ENCODE data around the gene LCN6. TPM values are rescaled to one million over a fixed set of nuclear protein-coding genes. Genes with fewer than 3 reads are reported as not detected.

LCN6 gene
- total and polyA plus RNA-seq, 9 of the 15 experiments (the other 6 are each of a cell fraction or from before 2014, with no cell fraction given), result 0.10 to 0.45 (median 0.37) TPM; not detected in 5

DNA sequence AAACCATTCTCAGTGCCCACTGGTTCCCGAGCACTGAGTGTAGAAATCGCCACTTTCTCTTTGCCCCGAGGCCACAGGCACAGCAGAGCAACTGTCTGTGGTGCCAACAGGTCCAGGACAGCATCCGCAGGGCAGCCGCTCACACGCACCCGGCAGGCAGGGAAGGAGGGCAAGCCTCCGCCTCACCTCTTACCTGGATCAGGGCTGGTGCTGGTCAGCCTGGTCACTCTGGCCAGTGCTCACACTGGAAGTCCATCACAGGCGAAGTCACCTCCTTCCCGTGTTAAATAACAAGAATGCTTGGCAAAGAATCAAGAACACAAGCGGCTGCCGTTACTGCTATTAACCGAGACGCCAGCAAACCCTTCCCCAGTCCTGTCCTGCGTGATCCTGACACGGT is 22.2 kb downstream of the LCN6 start (continued):
- TF ChIP-seq, protein P1, sequence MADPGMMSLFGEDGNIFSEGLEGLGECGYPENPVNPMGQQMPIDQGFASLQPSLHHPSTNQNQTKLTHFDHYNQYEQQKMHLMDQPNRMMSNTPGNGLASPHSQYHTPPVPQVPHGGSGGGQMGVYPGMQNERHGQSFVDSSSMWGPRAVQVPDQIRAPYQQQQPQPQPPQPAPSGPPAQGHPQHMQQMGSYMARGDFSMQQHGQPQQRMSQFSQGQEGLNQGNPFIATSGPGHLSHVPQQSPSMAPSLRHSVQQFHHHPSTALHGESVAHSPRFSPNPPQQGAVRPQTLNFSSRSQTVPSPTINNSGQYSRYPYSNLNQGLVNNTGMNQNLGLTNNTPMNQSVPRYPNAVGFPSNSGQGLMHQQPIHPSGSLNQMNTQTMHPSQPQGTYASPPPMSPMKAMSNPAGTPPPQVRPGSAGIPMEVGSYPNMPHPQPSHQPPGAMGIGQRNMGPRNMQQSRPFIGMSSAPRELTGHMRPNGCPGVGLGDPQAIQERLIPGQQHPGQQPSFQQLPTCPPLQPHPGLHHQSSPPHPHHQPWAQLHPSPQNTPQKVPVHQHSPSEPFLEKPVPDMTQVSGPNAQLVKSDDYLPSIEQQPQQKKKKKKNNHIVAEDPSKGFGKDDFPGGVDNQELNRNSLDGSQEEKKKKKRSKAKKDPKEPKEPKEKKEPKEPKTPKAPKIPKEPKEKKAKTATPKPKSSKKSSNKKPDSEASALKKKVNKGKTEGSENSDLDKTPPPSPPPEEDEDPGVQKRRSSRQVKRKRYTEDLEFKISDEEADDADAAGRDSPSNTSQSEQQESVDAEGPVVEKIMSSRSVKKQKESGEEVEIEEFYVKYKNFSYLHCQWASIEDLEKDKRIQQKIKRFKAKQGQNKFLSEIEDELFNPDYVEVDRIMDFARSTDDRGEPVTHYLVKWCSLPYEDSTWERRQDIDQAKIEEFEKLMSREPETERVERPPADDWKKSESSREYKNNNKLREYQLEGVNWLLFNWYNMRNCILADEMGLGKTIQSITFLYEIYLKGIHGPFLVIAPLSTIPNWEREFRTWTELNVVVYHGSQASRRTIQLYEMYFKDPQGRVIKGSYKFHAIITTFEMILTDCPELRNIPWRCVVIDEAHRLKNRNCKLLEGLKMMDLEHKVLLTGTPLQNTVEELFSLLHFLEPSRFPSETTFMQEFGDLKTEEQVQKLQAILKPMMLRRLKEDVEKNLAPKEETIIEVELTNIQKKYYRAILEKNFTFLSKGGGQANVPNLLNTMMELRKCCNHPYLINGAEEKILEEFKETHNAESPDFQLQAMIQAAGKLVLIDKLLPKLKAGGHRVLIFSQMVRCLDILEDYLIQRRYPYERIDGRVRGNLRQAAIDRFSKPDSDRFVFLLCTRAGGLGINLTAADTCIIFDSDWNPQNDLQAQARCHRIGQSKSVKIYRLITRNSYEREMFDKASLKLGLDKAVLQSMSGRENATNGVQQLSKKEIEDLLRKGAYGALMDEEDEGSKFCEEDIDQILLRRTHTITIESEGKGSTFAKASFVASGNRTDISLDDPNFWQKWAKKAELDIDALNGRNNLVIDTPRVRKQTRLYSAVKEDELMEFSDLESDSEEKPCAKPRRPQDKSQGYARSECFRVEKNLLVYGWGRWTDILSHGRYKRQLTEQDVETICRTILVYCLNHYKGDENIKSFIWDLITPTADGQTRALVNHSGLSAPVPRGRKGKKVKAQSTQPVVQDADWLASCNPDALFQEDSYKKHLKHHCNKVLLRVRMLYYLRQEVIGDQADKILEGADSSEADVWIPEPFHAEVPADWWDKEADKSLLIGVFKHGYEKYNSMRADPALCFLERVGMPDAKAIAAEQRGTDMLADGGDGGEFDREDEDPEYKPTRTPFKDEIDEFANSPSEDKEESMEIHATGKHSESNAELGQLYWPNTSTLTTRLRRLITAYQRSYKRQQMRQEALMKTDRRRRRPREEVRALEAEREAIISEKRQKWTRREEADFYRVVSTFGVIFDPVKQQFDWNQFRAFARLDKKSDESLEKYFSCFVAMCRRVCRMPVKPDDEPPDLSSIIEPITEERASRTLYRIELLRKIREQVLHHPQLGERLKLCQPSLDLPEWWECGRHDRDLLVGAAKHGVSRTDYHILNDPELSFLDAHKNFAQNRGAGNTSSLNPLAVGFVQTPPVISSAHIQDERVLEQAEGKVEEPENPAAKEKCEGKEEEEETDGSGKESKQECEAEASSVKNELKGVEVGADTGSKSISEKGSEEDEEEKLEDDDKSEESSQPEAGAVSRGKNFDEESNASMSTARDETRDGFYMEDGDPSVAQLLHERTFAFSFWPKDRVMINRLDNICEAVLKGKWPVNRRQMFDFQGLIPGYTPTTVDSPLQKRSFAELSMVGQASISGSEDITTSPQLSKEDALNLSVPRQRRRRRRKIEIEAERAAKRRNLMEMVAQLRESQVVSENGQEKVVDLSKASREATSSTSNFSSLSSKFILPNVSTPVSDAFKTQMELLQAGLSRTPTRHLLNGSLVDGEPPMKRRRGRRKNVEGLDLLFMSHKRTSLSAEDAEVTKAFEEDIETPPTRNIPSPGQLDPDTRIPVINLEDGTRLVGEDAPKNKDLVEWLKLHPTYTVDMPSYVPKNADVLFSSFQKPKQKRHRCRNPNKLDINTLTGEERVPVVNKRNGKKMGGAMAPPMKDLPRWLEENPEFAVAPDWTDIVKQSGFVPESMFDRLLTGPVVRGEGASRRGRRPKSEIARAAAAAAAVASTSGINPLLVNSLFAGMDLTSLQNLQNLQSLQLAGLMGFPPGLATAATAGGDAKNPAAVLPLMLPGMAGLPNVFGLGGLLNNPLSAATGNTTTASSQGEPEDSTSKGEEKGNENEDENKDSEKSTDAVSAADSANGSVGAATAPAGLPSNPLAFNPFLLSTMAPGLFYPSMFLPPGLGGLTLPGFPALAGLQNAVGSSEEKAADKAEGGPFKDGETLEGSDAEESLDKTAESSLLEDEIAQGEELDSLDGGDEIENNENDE (IDR thresholded peaks at IDR 0.05; ENCODE audit: low read depth, low read length), result no peak
- no peak for TF ChIP-seq RBM25 (IDR thresholded peaks at IDR 0.05; ENCODE audit: low read depth, low read length, severe bottlenecking)
- no peak; the same call in 1 of the 2 replicates for TF ChIP-seq POLR2A (conservative IDR thresholded peaks at IDR 0.05)
- no peak for TF ChIP-seq POLR3G (IDR thresholded peaks at IDR 0.05; ENCODE audit: extremely low read depth, insufficient read length, insufficient replicate concordance)
- TF ChIP-seq MCM3 (IDR thresholded peaks at IDR 0.05), result no peak
- no peak for TF ChIP-seq DMBX1 (CRISPR knock-in tag; IDR thresholded peaks at IDR 0.05; ENCODE audit: borderline replicate concordance)
- no peak for TF ChIP-seq ESRRB (CRISPR knock-in tag; IDR thresholded peaks at IDR 0.05; ENCODE audit: borderline replicate concordance)
- TF ChIP-seq HDAC6 (IDR thresholded peaks at IDR 0.05; ENCODE audit: low read depth, low read length), result no peak
- TF ChIP-seq SNRNP70 (optimal IDR thresholded peaks at IDR 0.05; ENCODE audit: low read depth, low read length), result peak; percentile 80
- TF ChIP-seq, protein P2, sequence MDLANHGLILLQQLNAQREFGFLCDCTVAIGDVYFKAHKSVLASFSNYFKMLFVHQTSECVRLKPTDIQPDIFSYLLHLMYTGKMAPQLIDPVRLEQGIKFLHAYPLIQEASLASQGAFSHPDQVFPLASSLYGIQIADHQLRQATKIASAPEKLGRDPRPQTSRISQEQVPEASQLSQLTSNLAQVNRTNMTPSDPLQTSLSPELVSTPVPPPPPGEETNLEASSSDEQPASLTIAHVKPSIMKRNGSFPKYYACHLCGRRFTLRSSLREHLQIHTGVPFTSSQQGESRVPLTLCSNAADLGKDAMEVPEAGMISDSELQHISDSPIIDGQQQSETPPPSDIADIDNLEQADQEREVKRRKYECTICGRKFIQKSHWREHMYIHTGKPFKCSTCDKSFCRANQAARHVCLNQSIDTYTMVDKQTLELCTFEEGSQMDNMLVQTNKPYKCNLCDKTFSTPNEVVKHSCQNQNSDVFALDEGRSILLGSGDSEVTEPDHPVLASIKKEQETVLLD (IDR thresholded peaks at IDR 0.05), result no peak
- TF ChIP-seq CHD1 (IDR thresholded peaks at IDR 0.05; ENCODE audit: low read length), result peak; percentile 29
- peak; percentile 64 for TF ChIP-seq POLR2G (IDR thresholded peaks at IDR 0.05; ENCODE audit: low read depth, low read length)
- no peak for TF ChIP-seq SOX6 (IDR thresholded peaks at IDR 0.05)
- TF ChIP-seq TEAD2 (tag; IDR thresholded peaks at IDR 0.05), result no peak
- TF ChIP-seq, protein P3, sequence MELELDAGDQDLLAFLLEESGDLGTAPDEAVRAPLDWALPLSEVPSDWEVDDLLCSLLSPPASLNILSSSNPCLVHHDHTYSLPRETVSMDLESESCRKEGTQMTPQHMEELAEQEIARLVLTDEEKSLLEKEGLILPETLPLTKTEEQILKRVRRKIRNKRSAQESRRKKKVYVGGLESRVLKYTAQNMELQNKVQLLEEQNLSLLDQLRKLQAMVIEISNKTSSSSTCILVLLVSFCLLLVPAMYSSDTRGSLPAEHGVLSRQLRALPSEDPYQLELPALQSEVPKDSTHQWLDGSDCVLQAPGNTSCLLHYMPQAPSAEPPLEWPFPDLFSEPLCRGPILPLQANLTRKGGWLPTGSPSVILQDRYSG (tag; conservative IDR thresholded peaks at IDR 0.05; ENCODE audit: low read depth), result no peak
- peak; percentile 59 for TF ChIP-seq RBFOX2 (IDR thresholded peaks at IDR 0.05; ENCODE audit: low read depth, low read length)

Data from K562 (cell line).